Mucosa of gallbladder (tissue), 1 donor: ENCODE results near the gene CGB3. TPM values are rescaled to one million over a fixed set of nuclear protein-coding genes. Genes with fewer than 3 reads are reported as not detected.

Experiments used
- DNase-seq: peaks from one replicate; pipeline ENCODE4 v3.0.0-alpha.2; 2020; ENCODE audit warnings: low spot score
- total RNA-seq: library from RNA; stranded (reverse); gene quantifications from one replicate; pipeline ENCODE4 v1.2.1, GENCODE V29; 2021
- donor health status: DM: no; HTN: no; CAD: no.

The CGB3 gene
- total RNA-seq, 1 donor from 2014 or later = not detected

DNA sequence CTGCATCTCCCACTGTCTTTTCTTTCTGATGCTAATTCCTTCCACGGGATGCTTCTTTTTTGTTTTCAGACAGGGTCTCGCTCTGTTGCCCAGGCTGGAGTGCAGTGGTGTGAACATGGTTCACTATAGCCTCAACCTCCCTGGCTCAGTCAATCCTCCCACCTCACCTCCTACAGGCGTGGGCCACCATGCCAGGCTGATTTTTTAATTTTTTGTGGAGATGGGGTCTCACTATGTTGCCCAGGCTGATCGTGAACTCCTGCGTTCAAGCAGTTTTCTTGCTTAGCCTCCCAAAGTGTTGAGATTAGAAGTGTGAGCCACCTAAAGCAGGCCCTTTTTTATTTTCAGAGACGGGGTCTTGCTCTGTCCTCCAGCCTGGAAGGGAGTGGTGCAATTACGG, 35.8 kb downstream of the CGB3 start:
- DNase-seq = no peak

DNA sequence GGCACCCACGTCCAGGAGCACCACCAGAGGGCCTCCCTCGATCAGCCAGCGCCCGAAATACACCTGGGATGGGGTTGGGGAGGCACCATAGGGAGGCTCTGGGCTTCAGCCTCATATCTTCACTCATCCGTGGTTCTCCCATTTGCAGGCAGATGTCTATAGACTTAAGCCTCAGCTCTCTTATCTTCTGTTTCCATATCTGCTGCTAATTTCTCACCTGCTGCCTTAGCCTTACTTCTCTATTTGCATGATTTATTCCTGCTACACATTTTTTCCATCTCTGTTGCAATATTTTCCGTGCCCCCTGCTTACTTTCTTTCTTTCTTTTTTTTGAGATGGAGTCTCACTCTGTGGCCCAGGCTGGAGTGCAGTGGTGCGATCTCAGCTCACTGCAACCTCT, 36.8 kb downstream of the CGB3 start:
- no peak for DNase-seq

DNA sequence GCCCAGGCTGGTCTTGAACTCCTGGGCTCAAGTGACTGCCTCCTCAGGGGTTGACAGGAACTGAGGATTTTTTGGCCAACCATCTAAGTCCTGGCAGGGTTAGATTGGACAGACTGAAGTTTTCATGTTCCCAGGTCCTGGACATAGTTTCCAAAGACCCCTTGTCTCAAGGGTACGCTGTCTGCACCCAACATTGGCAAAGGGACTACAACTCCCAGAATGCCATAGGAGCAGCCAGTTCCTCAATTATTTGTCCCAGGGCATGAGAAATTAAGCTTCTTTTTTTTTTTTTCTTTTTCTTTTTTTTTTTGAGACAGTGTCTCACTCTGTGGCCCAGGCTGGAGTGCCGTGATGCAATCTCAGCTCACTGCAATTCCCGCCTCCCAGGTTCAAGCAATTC, 37.9 kb downstream of the CGB3 start:
- no peak for DNase-seq

DNA sequence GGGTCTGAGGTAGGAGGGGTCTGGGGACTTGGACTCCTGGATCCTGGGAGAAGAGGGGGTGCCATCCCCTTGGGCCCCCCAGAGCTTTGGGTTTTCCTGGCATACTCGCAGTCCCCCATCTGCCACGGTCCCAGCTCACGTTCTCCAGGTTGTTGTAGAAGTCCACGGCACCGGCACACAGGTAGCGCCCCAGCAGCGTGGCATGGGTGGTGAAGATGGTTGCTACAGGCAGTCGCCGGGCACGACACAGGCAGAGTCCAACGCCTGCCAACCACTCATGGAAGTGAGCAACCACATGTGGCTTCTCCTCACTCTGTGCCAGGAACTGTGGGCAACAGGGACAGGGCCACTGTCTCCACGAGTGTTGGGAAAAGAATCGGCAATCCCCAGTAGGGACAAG, 38.4 kb downstream of the CGB3 start:
- DNase-seq = no peak

DNA sequence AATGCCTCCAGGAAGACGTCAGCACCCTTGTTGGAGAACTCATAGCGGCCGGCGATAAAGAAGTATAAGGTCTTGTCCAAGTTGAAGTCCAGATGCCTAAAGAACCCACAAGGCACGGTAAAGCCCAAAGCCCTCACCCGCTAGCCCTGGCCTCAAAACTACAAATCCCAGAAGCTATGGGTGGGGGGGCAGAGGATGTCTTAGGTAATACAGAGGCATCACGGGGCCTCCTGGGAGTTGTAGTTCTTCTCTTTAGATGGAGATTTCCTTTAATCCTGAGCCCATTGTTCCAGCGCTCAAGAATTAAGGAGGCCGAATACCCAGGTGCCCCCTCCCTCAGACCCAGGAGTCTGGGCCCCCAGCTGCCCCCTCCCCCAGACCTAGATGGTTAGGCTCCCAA, 41.9 kb downstream of the CGB3 start:
- DNase-seq = no peak

DNA sequence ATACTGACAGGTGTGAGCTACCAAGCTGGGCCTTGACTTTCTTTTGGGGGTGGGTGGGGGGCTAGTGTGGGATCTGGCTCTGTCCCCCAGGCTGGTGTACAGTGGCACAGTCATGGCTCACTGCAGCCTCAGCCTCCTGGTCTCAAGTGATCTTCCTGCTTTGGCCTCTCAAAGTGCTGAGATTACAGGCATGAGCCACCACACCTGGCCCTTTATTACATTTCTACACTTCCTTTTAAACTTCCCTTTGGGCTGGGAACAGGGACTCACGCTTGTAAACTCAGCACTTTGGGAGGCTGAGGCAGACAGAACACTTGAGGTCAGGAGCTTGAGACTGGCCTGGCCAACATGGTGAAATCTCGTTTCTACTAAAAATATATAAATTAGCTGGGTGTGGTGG, 47.1 kb downstream of the CGB3 start:
- no peak for DNase-seq

DNA sequence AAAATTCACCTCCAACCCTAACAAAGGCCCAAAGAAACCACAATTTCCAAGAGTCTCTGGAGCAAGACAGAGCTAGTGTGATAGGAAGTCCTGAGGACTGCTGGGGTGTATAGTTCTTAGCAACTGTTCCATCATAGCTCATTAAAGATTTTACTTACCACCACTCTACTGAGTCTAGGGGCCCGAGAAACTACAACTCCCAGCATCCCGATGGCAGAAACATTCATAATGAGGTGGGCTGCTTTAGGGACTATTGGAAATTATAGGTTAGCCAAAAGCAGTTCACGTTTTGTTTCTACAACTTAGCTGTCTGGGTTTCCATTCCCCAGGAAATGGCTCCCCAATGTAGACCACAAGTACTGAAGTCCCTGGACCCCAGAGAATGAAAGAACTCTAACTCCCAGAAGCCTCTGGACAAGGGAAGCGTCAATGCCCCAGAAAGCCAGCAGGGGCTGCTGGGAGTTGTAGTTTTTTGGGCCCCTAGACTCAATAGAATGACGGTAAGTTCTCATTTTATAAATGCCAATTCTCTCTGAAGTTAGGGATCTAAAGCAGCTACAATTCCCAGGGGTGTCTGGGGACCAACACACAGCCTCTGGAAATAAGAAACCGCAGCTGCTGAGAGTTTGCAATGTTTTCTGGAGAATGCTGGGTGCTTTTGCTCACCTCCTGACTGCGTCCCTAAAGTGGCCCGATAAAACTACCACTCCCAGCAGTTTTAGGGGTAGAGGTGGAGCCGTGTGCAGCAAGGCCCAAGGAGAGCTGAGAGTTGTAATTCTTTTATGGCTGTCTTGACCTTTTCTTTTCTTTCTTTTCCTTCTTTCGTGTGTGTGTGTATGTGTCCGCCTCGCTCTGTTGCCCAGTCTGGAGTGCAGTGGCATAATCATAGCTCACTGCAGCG, 47.9 kb downstream of the CGB3 start:
- DNase-seq = no peak

Other genes with a start within 250 kb of the CGB3 start
- gene BCAT2, start 213.3 kb downstream of the CGB3 start, total RNA-seq = 56.3 TPM
- 10.6 TPM for gene HSD17B14, start 187.8 kb downstream of the CGB3 start, total RNA-seq
- gene PLEKHA4, start 155.7 kb downstream of the CGB3 start, total RNA-seq = 18.9 TPM
- 42.7 TPM for gene PPP1R15A, start 151.9 kb downstream of the CGB3 start, total RNA-seq
- 0.75 TPM for gene TULP2, start 125.6 kb downstream of the CGB3 start, total RNA-seq
- 292 TPM for gene NUCB1, start 124.0 kb downstream of the CGB3 start, total RNA-seq
- gene DHDH, start 90.6 kb downstream of the CGB3 start, total RNA-seq = 1.9 TPM
- gene BAX, start 69.5 kb downstream of the CGB3 start, total RNA-seq = 110 TPM
- gene FTL, start 59.0 kb downstream of the CGB3 start, total RNA-seq = 4,398 TPM
- gene GYS1, start 31.0 kb downstream of the CGB3 start, total RNA-seq = 41.3 TPM
- gene RUVBL2, start 30.4 kb downstream of the CGB3 start, total RNA-seq = 60.3 TPM
- not detected for gene LHB, start 7.2 kb downstream of the CGB3 start, total RNA-seq
- not detected for gene CGB2, start 7.6 kb upstream of the CGB3 start, total RNA-seq
- not detected for gene CGB1, start 12.6 kb upstream of the CGB3 start, total RNA-seq
- not detected for gene CGB5, start 19.5 kb upstream of the CGB3 start, total RNA-seq
- gene CGB8, start 24.8 kb upstream of the CGB3 start, total RNA-seq = not detected
- gene CGB7, start 33.4 kb upstream of the CGB3 start, total RNA-seq = 0.14 TPM
- 0.26 TPM for gene NTF4, start 40.5 kb upstream of the CGB3 start, total RNA-seq
- gene KCNA7, start 48.4 kb upstream of the CGB3 start, total RNA-seq = not detected
- 300 TPM for gene SNRNP70, start 61.1 kb upstream of the CGB3 start, total RNA-seq
- gene LIN7B, start 90.0 kb upstream of the CGB3 start, total RNA-seq = 6.8 TPM
- gene C19orf73, start 94.8 kb upstream of the CGB3 start, total RNA-seq = 2.7 TPM
- gene PPFIA3, start 95.2 kb upstream of the CGB3 start, total RNA-seq = 9.7 TPM
- gene HRC, start 131.1 kb upstream of the CGB3 start, total RNA-seq = 2.1 TPM
- 145 TPM for gene TRPM4, start 133.5 kb upstream of the CGB3 start, total RNA-seq